ENCODE data around the gene ATXN10.
"Not testable (repeated sequence)": the region's sequence is repeated elsewhere in the genome, so short reads cannot be mapped to it uniquely, and the experiment has no call there.

ATXN10 gene

DNA sequence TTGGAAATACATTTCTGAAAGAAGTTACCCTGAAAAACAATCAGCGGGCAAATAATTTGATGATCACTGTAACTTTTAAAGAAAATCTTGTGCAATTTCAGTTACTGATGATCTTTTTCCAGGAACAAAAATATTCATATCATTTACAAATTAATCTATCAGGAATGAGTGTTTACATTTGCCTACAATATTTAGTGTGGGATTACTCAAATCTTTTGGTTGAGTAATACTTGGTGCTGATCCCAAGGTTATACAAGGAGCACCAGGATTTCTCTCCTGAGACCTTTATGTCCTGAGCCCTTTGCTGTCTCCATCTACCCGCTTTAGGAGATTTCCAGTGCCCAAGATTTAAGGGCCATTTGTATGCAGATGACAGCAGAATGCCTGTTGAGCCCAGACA, 116.1 kb downstream of the ATXN10 start:
- no peak for DNase-seq

DNA sequence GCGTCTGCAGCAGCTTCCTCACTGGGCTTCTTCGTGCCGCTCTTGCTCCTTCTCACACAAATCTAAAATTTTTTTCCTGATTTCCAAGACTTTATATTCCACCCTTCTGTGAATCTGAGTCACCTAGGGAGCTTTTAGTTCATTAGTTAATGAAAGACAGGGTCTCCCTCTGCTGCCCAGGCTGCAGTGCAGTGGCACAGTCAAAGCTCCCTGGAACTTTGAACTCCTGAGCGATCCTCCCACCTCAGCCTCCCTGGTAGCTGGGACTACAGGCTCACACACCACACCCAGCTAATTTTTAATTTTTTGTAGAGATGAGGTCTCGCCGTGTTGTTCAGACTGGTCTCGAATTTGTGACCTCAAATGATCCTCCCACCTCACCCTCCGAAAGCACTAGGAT, 116.9 kb downstream of the ATXN10 start:
- no peak for DNase-seq

DNA sequence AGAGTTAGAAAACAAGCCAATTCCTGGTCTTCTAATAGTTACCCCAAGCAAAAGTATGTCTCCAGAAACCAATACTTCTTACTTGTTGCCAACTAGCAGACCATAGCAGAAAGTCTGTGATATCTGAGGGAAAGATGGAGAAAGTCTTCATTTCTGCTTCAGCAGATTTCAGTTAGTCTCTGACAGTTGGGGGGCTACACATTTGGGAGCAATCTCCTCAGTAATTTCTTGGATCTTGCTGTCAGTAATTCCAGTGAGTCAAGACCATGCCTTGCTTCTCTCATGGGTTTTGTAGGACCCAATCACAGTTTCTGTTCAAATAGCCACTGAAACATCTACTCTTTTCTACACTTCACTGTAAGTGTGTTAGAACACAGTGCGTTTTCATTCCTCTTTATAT, 118.8 kb downstream of the ATXN10 start:
- DNase-seq = no peak

DNA sequence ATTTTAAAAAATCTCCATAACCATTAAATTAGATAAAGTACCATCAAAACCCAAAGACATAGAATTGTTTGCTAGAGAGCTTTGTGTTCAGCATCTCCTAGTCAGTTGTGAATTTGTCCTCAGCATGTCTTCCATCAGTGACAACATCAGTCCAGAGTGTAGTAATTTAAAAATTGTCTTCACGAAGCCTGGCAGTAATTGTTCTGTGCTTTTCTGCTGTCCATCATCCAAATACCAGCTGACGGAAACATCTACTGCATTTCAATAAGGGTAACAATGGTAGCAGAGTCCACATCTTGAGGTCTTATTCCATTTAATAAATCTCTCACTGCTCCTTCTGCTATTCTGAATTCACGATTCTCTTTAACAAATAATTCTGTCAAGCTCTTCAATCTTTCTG, 121.5 kb downstream of the ATXN10 start:
- no peak for DNase-seq

DNA sequence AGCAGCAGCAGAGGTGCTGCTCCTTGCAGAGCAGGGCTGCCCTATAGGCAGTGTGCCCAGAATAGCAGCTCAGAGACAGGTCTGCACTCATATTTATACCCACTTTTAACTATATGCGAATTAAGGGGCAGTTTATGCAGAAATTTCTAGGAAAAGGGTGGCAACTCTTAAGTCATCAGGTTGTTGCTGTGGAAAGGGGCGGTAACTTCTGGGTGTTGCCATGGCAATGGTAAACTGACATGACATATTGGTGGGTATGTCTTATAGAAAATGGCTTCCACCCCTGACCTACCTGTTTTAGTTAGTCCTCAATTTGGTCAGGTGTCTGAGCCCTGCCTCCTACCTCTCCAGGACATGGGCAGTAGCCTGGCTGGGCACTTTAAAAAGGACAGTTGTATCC, 122.3 kb downstream of the ATXN10 start:
- no peak for DNase-seq

DNA sequence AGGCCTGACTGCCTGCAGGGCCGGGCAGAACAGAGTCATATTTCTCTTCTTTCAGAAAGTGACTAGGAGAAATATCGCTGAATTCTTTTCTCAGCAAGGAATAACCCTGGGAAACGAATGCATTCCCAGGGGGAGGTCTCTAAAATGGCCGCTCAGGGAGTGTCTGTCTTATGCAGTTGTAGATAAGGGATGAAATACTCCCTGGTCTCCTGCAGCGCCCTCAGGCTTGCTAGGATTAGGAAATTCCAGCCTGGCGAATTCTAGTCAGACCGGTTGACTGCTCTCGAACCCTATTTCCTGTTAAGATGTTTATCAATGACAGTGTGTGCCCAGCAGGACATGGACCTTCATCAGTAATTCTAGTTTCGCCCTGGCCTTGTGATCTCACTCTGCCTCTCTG, 124.4 kb downstream of the ATXN10 start:
- DNase-seq = not testable (repeated sequence)

DNA sequence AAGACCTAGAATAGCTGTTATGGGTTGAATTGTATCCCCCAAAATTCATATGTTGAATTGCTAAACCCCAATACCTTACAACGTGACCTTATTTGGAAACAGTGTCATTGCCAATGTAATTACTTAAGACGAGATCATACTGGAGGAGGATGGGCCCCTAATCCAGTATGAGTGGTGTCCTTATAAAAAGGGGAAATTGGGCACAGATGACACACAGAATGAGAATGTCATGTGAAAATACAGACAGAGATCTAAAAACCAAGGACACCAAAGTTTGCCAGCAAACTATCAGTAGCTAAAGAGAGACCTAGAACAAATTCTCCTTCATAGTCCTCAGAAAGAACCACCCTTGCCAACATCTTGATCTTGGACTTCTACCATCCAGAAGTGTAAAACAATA, 127.7 kb downstream of the ATXN10 start:
- no peak for DNase-seq

DNA sequence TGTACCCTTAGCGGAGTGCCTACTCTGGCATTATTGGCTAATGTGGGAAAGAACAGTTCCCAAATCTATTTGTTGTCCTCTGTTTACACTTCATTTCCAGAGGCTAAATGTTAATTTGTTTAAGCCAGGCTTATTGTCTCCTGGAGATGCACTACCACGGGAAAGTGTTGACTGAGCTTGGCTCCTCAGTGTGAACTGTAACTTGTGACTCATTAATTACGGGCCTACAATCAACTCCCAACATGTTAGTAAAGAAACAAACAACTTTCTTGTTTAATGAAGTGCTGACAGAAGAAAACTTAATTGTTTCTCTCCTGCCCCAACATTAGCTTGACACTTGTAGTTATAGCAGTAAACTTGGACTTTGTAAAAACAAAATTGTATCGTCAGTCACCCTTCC, 130.4 kb downstream of the ATXN10 start:
- peak in 1 of 2 experiments; percentile 15 for DNase-seq

DNA sequence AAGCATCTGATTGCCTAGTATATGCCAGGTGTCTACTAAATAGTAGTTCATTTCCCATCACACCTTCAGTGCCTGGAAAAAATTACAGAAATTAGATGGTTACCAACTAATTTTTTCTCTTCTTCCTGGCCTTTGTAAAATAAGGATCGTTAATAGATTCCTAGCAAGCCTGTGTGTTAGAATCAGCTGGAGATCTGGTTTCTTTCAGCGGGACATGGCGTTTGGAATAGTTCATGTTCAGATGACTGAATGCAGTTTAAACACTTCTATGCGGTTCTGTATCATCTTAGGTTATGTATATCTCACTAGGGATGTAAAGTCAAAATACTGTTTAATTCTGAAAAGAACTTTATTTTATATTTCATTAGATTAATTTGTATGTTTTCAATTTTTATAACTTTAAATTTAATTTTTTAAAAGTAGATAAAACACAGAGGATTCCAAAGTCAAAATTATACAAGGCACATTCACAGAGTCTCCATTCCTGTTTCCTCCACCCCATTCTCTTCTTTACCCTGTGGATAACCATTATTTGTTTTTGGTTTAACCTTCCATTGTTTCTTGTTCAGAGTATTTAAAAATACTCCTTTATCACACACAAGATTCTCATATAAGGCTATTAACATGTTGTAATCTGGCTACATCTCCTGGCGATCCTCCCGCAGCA, 132.8 kb downstream of the ATXN10 start:
- no peak for DNase-seq

DNA sequence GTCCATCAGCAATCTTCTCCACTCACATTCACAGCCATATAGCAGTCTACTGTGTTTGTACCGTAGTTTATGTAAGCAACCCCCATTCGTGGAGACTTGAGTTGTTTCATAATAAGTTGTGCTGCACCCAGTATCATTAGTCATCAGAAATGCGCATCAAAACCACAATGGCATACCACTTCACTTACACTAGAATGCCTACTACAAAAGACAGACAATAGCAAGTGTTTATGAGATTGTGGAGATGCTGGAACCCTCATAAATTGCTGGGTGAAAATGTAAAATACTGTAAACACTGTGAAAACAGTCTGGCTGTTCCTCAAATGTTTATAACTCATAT, 133.3 kb downstream of the ATXN10 start:
- DNase-seq = no peak

DNA sequence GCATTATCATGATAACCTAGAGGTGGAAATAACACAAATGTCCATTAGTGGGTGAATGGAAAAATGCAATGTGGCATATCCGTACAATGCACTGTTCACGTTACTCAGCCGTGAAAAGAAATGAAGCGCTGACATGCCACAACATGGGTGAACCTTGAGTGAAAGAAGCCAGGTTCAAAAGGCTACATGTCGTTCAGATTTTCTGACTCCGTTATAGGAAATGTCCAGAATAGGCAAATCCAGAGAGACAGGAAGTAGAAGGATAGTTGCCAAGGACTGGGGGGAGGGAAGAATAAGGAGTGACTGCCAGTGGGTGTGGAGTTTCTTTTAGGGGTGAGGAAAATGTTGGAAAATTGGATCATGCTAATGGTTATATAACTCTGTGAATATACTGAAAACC, 133.8 kb downstream of the ATXN10 start:
- DNase-seq = no peak

DNA sequence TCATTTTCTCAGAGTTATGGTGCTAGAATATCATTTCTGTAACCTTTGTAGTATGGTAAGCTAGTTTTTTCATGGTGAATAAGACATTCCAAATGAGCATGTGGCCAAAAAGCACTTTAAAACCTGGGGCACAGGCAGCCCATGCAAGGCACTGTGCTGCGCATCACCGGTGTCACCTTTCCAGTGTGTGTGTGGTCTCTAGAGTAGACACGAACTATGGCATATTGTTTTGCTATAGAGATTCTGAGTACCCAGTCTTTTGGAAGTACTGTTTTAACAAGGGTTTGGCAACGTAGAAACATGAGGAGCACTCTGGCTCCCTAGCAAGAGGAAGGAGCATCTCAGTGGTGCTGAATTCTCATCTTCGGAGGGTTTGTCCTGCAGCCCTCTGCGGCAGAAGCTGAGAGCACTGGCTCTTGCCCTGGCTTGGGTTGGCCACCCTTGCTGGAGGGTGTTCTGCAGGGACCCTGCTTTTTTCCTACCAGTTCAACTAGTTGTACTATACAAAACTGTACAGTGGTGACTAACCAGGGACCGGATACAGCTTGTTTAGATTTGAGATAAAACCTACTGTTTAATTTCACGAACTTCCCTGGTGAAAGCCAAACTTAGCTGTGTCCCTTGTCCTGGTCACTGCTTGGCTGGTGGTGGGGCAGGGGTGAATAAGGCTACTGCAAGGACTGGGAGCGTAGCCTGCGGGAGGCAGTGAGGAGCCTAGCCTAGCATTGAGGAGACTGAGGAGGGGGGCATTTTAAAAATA, 135.7 kb downstream of the ATXN10 start:
- no peak for DNase-seq

DNA sequence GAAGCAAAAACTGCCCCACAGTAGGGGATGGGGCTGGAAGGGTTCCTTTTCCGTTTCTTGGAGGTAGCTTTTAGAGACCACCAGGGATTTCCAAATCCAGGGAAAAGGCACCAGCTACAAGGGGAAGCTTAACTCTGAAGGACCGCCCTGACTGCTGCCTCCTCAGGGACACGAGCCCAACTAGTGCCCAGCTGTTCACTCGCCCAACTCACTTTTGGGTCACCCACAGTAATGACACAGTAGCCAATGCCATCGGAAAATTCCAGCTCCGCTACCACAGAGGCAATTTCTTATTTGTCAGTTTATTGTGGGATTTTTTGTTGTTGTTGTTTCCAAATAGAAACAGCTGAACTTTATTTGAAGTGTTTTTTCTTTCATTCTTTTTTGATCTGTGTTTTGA, 141.3 kb downstream of the ATXN10 start:
- DNase-seq = no peak

DNA sequence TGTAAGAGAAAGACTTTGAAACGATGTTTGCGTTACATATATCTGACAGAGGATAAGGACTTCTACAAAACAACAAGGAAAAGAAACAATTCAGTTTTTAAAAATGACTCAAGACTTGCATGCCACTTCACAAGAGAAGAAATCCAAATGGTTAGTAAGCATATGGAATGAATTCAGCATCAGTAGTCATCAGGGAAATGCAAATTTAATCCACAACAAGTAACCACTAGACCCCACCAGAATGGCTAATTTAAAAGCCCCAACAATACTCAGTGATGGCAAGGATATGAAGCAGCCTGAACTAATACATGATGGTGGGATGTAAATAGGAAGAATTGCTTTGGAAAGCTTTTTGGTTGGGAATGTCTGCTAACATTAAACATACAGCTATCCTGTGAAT, 142.6 kb downstream of the ATXN10 start:
- no peak for DNase-seq

DNA sequence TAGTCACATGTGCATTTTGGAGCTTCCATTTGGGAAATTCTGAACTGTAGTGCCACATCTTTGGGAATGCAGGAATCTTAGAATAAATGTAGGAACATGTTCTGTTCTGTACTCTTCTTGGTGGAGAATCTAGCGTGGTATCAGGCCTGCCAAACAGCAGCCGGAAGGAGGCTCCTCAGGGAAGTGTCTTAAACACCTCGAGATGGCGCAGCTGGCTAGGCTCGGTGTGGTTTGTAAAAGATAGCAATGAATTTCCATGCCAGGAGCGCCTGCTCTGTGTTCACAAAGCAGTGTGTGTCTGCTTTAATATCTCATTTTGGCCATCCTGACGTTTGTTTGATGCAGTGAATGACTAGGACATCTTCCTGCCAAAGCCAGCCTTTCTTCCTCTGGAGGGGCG, 145.1 kb downstream of the ATXN10 start:
- DNase-seq = no peak

DNA sequence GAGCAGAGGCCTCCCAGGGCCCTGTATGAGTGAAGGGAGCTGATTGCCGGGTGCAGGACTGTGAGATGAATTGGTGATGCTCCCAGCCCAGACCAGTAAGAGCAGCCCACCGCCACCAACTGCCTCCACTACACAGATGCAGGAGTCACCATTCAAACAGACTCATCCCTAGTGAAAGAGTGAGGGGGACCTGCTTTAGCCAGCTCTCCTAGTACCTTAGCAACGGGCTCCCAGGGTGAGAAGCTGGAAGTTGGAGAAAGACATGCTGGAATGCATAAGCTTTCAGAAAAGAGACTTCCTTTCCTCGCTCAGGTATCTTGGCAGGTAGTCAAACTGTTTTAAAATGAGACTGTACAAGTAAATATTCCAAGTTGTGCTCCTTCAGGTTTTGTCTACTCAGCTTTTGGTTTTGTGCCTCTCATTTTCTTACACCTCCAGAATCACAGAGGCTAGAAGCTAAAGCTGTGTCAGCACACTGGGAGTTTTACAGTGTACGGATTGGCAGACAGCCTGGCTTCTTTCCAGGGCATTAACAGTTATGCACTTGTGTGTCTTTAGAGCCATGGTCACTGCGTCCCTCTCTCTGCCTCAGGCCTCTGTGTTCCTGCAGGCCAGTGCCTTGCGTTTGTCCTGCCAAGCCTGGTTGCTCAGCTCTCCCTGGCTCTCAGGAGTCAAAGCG, 146.2 kb downstream of the ATXN10 start:
- no peak for DNase-seq

DNA sequence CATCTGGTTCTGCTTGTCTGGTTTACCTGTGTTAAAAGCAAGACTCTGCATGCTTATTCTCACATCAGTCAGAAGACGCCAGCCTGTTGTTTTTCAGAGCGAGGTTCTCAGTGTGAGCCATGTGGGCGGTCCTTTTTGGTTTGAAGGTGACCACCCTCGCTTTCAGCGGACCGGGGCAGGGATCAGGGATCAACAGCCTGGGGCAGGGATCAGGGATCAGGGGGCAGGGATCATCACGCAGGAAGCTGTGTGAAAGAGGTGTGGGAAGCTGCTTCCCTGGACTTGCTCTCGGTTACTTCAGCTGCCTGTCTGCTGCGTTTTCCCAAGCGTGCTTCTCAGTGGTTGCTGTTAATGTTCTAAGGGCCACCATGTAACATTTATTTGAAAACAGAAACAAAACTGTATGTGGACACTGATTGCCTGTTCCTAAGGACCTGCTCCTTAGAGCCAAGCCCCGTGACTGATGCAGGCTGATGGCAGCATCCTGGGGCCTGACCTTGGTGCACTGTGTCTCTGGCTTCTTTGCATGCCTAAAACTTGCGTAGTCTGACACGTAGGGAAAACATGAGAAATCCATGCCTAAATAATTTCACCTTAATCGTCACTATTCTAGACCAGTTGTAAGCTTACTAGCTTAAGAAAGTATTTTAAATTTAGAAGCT, 146.9 kb downstream of the ATXN10 start:
- DNase-seq = no peak

DNA sequence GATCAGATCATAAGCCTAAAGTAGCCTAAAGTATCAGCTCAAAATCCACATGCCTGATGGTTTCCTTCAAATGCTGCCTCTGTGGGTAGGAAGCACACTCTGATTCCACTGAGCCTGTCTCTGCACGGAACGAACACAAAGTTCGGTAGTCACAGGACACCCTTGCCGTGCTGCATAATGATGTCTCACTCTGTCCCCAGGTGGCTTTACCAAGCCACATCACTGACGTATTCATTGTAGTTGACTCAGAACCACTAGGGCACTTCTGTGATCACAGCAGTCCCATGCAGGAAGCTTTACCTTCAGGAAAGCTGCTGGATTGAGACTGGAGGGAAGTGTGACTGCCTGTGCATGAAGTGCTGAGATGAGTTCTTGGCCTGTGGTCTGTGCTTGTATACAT, 147.7 kb downstream of the ATXN10 start:
- DNase-seq = no peak

DNA sequence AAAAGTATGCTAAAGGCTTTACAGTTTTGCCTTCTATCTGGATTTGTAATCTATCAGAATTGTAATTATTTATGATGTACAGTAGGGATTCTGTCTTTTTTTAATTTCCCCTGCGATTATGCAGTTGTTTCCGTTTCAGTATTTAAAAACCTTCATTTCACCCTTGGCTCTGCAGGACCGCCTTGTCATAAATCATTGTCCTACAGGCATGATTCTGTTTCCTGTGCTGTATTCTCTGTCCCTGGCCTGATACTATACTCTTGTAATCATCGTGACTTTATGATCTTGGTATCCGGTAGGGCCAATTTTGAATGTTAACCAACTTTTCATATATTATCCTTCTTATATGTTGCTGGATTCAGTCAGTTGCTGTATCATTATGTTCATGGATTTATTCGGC, 151.7 kb downstream of the ATXN10 start:
- DNase-seq = no peak

DNA sequence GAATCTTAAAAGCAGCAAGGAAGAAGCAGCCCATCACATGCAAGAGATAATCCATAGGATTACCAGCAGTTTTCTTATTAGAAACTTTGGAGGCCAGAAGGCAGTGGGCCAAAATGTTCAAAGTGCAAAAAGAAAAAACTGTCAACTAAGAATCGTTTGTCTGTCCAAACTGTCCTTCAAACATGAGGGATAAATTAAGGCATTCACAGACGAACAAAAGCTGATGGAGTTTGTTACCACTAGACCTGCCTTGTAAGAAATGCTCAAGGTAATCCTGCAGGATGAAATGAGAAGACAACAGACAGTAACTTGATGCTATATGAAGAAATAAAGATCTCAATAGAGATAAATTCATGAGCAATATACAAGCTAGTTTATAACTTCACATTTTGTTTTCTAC, 154.9 kb downstream of the ATXN10 start:
- DNase-seq = no peak

DNA sequence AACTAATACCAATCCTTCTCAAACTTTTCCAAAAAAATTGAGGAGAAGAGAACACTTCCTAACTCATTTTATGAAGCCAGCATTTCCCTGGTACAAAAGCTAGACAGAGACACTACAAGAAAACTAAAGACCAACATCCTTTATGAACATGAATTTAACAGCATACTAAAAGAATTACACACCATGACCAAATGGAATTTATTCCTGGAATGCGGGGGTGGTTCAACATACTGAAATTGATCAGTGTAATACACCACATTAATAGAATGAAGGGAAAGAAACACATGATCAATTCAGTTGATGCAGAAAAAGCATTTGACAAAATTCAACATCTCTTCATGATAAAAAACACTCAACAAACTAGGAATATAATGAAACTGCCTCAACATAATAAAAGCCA, 157.2 kb downstream of the ATXN10 start:
- DNase-seq = no peak

DNA sequence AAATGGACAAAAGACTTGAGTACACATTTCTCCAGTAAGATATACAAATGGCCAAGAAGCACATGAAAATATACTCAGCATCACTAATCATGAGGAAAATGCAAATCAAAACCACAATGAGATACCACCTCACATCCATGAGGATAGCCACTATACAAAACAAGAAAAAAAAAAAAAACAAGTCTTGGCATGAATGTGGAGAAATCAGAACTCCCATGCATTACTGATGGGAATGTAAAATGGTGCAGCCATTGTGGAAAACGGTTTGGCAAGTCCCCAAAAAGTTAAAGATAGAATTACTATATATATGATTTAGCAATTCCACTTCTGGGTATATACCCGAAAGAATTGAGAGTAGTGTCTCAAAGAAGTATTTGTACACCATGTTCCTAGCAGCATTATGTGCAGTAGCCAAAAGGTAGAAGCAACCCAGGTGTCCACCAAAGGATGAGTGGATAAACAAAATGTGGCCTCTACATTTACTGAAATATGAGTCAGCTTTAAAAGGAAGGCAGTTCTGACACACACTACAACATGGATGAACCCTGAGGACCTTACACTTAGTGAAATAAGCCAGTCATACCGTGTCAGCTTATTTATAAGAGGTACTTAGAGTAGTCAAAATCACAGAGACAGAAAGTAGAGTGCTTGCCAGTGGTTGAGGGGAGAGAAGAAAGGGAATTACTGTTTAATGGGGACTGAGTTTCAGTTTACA, 159.1 kb downstream of the ATXN10 start:
- no peak for DNase-seq

DNA sequence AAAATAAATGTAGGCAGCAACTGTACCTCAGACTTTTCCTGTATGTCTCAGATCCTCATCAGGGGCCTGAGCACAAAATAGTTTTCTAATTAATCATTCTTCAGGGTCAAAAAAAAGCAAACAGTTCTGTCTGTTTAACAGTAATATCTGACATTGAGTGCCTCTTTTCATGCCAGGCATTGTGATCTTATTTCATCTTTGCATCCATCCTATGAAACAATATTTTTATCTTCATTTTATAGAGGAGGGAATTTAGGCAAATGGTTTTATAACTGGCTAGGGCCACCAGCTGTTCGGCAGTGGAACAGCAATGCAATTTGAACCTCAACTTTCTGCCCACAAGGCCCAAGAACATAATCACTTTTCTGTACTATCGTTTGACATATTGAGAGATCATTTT, 159.8 kb downstream of the ATXN10 start:
- no peak for DNase-seq

Measured in NCI-H2081 (cell line).